Measurements from ENCODE around the gene PDIA4. TPM values are rescaled to one million over a fixed set of nuclear protein-coding genes. Genes with fewer than 3 reads are reported as not detected.

The PDIA4 gene
- polyA plus RNA-seq, 2 donors: 21.0 to 37.9 TPM

DNA sequence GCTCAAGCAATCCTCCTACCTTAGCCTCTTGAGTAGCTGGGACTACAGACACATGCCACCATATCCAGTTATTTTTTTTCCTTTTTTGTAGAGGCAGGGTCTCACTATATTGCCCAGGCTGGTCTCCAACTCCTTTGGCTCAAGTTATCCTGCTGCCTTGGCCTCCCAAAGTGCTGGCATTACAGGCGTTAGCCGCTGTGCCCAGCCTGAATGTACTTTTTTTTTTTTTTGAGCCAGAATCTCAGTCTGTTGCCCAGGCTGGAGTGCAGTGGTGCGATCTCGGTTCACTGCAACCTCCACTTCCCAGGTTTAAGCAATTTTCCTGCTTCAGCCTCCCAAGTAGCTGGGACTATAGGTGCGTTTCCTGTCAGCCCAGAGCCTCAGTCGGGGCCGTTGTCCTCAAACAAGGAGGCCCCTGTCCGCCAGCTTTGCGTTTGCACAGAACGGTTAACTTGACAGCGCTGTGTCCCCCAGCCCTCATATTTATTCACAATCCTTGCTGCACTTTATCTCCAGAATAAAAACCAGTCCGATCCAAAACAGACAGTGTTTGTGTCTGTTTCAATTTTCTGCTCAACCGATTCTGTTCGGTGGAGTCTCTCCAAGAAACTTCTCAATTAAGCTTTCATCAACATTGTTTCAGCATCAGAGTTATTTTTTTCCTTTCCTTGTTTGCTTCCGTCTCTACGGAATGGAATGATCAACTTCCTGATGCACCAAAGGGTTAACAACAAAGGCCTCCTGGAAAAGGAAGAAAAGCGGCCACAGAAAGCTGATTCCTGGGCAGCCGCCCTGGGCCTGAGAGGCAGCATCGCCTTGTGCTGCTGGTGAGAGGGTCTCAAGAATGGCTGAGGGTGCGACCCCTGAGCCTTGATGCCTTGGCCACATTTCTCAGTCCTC lies 64.5 kb downstream of the PDIA4 start:
- 21 to 25% methylated on average over 20 of the region's 20 CpGs for WGBS, 2 donors

DNA sequence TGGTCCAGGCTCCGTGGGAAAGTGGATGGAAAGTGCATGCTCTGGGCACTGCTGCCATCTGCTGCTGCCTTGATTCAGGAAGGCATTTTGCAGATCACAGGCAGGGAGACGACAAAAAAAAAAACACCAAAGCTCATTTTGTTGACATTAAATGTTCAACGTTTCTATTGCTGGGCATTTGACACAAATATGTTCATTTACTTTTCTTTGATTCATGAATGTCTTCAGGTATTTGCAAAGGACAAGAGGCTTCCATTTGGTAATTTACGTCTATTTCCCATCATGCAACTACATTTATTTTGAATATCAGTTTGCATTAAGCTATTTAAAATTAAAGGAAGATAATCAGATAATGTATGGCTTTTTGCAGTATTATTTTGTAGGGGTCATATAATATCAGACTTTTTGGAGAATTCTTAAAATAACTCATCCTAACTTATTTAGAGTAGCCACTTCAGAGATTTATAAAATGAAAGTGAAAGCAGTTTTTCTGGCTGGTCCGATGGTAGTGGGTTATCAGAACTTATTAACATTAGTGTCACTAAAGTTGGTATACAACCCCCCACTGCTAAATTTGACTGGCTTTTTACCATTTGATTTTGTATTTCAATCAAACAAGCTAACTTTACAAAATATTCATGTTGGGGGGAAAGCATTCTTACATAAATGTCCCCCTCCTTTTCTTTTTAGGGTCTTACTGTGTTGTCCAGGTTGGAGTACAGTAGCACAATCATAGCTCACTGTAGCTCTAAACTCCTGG lies 65.3 kb downstream of the PDIA4 start:
- 0 to 1% methylated on average over 5 of the region's 5 CpGs for WGBS, 2 donors
- peak overlapping the region; percentile 25 to 43 for H3K27ac ChIP-seq (ENCODE audit: low read depth in 2 of 2, low read length in 1 of 2)
- no peaks in the 10 kb centered on the region for H3K36me3 ChIP-seq (ENCODE audit: control insufficient read depth in 2 of 2, insufficient read depth in 2 of 2, low read length in 1 of 2)

More for the DNA sequence above, 64.5 kb downstream of the PDIA4 start:
- H3K27ac ChIP-seq (ENCODE audit: low read depth in 2 of 2, low read length in 1 of 2): peak overlapping the region; percentile 43 to 54
- no peaks in the 10 kb centered on the region for H3K9me3 ChIP-seq (ENCODE audit: control insufficient read depth in 2 of 2, insufficient read depth in 1 of 2, low read depth in 1 of 2, low read length in 1 of 2)
- H3K27me3 ChIP-seq (ENCODE audit: control insufficient read depth in 1 of 2, insufficient read depth in 2 of 2, low read length in 2 of 2): no peaks in the 10 kb centered on the region
- no peaks in the 10 kb centered on the region for H3K36me3 ChIP-seq (ENCODE audit: control insufficient read depth in 2 of 2, insufficient read depth in 2 of 2, low read length in 1 of 2)
- no peaks in the 10 kb centered on the region for H3K4me1 ChIP-seq (ENCODE audit: control insufficient read depth in 2 of 2, insufficient read depth in 2 of 2, low read length in 1 of 2)
- H3K4me3 ChIP-seq (ENCODE audit: low read depth in 1 of 2, low read length in 2 of 2): peak overlapping the region; percentile 31 to 50

DNA sequence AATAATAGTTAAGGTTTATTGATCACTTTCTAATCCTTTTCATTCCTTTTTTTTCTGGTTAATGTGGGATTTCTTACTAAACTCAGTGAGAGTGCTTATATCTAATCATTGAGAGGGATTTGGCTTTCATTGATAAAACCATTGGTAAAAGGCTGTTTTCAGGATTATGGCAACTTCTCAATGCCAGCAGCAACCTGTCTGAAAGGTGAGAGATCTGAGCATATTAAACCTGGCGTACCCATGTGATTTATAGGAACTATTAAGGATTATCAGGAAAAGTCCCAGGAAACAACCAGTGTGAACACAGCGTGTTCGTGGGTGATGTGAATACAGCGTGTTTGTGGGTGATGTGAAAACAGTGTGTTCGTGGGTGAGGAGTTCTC lies 65.9 kb downstream of the PDIA4 start:
- no peak overlapping the region for H3K27ac ChIP-seq (ENCODE audit: low read depth in 2 of 2, low read length in 1 of 2)
- H3K36me3 ChIP-seq (ENCODE audit: control insufficient read depth in 2 of 2, insufficient read depth in 2 of 2, low read length in 1 of 2): no peaks in the 10 kb centered on the region

More for the DNA sequence above, 65.3 kb downstream of the PDIA4 start:
- H3K27me3 ChIP-seq (ENCODE audit: control insufficient read depth in 1 of 2, insufficient read depth in 2 of 2, low read length in 2 of 2): no peaks in the 10 kb centered on the region
- H3K4me1 ChIP-seq (ENCODE audit: control insufficient read depth in 2 of 2, insufficient read depth in 2 of 2, low read length in 1 of 2): no peaks in the 10 kb centered on the region
- peak overlapping the region; percentile 31 to 50 for H3K4me3 ChIP-seq (ENCODE audit: low read depth in 1 of 2, low read length in 2 of 2)
- H3K9me3 ChIP-seq (ENCODE audit: control insufficient read depth in 2 of 2, insufficient read depth in 1 of 2, low read depth in 1 of 2, low read length in 1 of 2): no peaks in the 10 kb centered on the region

DNA sequence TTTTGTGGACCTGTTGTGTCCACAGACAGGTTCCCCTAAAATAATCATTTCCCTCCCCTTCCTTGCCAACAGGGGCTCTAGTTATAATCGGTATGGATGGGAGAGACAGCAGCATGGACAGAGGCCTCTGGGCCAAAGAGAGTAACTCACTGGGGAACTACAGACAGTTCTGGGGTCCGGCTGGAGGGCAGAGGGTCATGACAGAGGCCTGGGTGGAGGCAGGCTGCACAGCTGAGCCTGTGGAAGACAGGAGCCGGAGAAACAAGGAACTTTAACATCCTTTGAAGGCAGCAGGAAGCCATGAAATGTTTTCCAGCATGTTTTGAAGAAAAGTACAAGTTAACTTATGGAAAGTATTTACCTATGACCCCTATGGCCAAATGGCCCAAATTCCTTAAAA lies 68.6 kb downstream of the PDIA4 start:
- H3K27ac ChIP-seq (ENCODE audit: low read depth in 2 of 2, low read length in 1 of 2): no peak overlapping the region

More for the DNA sequence above, 65.9 kb downstream of the PDIA4 start:
- no peaks in the 10 kb centered on the region for H3K27me3 ChIP-seq (ENCODE audit: control insufficient read depth in 1 of 2, insufficient read depth in 2 of 2, low read length in 2 of 2)
- 7 to 10% methylated on average over 5 of the region's 5 CpGs for WGBS, 2 donors
- H3K4me3 ChIP-seq (ENCODE audit: low read depth in 1 of 2, low read length in 2 of 2): peak overlapping the region in 1 of 2 donors; percentile 50
- H3K4me1 ChIP-seq (ENCODE audit: control insufficient read depth in 2 of 2, insufficient read depth in 2 of 2, low read length in 1 of 2): no peaks in the 10 kb centered on the region
- H3K9me3 ChIP-seq (ENCODE audit: control insufficient read depth in 2 of 2, insufficient read depth in 1 of 2, low read depth in 1 of 2, low read length in 1 of 2): no peaks in the 10 kb centered on the region

DNA sequence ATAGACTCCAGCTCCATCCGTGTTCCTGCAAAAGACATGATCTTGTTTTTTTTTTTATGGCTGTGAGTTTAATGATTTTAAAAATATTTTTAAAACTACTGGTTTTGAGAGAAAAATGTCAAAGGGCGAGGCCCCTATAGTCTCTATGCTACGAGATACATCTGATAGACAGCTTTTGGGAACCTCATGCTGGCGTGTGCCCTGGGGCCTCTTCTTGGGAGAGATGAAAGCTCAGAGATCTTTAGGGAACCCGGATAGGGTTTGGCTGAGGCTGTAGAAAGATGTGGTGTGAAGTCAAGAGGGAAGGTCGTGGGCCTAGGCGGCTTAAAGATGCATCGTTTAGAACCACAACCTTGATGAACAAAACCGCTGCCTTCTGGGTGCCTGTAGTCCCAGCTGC lies 70.2 kb downstream of the PDIA4 start:
- H3K4me1 ChIP-seq (ENCODE audit: control insufficient read depth in 2 of 2, insufficient read depth in 2 of 2, low read length in 1 of 2): peaks cover 0 to 7% of the 10 kb centered on the region in 2 donors
- H3K27ac ChIP-seq (ENCODE audit: low read depth in 2 of 2, low read length in 1 of 2): no peak overlapping the region
- WGBS, 2 donors: 83% methylated on average over 9 of the region's 9 CpGs
- H3K9me3 ChIP-seq (ENCODE audit: control insufficient read depth in 2 of 2, insufficient read depth in 1 of 2, low read depth in 1 of 2, low read length in 1 of 2): no peaks in the 10 kb centered on the region
- no peak overlapping the region for H3K4me3 ChIP-seq (ENCODE audit: low read depth in 1 of 2, low read length in 2 of 2)
- no peaks in the 10 kb centered on the region for H3K36me3 ChIP-seq (ENCODE audit: control insufficient read depth in 2 of 2, insufficient read depth in 2 of 2, low read length in 1 of 2)
- H3K27me3 ChIP-seq (ENCODE audit: control insufficient read depth in 1 of 2, insufficient read depth in 2 of 2, low read length in 2 of 2): no peaks in the 10 kb centered on the region

More for the DNA sequence above, 68.6 kb downstream of the PDIA4 start:
- whole genome bisulfite sequencing, 2 donors: 81 to 82% methylated on average over 3 of the region's 3 CpGs
- no peak overlapping the region for H3K4me3 ChIP-seq (ENCODE audit: low read depth in 1 of 2, low read length in 2 of 2)
- H3K9me3 ChIP-seq (ENCODE audit: control insufficient read depth in 2 of 2, insufficient read depth in 1 of 2, low read depth in 1 of 2, low read length in 1 of 2): no peaks in the 10 kb centered on the region
- no peaks in the 10 kb centered on the region for H3K36me3 ChIP-seq (ENCODE audit: control insufficient read depth in 2 of 2, insufficient read depth in 2 of 2, low read length in 1 of 2)
- H3K27me3 ChIP-seq (ENCODE audit: control insufficient read depth in 1 of 2, insufficient read depth in 2 of 2, low read length in 2 of 2): no peaks in the 10 kb centered on the region
- peaks cover 0 to 3% of the 10 kb centered on the region in 2 donors for H3K4me1 ChIP-seq (ENCODE audit: control insufficient read depth in 2 of 2, insufficient read depth in 2 of 2, low read length in 1 of 2)

DNA sequence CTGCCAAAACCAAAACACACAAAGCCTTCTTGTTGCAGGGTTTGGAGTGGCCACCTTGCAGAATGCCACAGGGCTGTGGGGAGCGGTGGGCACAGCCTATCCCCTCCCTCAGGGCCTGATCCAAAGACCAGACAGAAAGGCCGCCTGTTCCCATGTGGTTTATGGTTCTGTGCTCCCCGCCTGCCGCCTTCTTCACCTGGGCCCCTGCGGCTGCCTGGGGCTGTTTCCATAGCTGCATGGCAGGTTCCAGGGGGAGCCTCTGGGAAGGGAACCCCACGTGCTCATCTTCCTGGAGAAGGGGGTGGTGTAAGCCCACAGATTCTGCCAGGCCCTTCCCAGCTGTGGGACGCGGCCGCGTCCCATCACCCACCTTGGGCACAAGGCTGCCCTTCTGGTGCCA lies 73.5 kb downstream of the PDIA4 start:
- Histone ChIP-seq H3K36me3 (ENCODE audit: control insufficient read depth in 2 of 2, insufficient read depth in 2 of 2, low read length in 1 of 2) (no peaks in the 10 kb centered on the region), H3K4me3 (ENCODE audit: low read depth in 1 of 2, low read length in 2 of 2) (no peak overlapping the region), H3K27ac (ENCODE audit: low read depth in 2 of 2, low read length in 1 of 2) (no peak overlapping the region), H3K4me1 (ENCODE audit: control insufficient read depth in 2 of 2, insufficient read depth in 2 of 2, low read length in 1 of 2) (peaks cover 0 to 7% of the 10 kb centered on the region in 2 donors), H3K9me3 (ENCODE audit: control insufficient read depth in 2 of 2, insufficient read depth in 1 of 2, low read depth in 1 of 2, low read length in 1 of 2) (no peaks in the 10 kb centered on the region), H3K27me3 (ENCODE audit: control insufficient read depth in 1 of 2, insufficient read depth in 2 of 2, low read length in 2 of 2) (no peaks in the 10 kb centered on the region)
- WGBS, 2 donors: 54 to 69% methylated on average over 9 to 10 of the region's 10 CpGs

DNA sequence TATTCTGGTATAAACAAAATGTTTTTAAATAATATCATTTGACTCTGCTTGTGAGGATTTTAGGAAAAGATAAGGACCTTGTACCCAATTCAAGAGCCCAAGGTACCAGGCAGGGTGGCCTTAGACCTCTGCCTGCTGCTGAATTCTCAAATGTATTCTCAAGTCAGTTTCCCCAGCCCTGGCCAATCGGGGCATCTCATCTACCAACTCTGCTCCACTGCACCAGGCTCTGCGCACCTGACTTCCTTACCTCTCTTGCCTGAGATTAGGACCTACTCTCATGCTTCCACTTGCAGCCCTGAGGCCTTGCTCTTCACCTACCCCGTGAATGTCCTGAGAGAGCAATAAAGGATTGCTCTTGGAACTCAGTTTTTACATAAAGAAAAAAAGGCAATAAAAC lies 74.6 kb downstream of the PDIA4 start:
- no peaks in the 10 kb centered on the region for H3K9me3 ChIP-seq (ENCODE audit: control insufficient read depth in 2 of 2, insufficient read depth in 1 of 2, low read depth in 1 of 2, low read length in 1 of 2)
- peaks cover 0 to 7% of the 10 kb centered on the region in 2 donors for H3K4me1 ChIP-seq (ENCODE audit: control insufficient read depth in 2 of 2, insufficient read depth in 2 of 2, low read length in 1 of 2)
- WGBS, 2 donors: 84 to 86% methylated on average over 3 of the region's 3 CpGs
- no peaks in the 10 kb centered on the region for H3K27me3 ChIP-seq (ENCODE audit: control insufficient read depth in 1 of 2, insufficient read depth in 2 of 2, low read length in 2 of 2)
- no peak overlapping the region for H3K27ac ChIP-seq (ENCODE audit: low read depth in 2 of 2, low read length in 1 of 2)
- H3K36me3 ChIP-seq (ENCODE audit: control insufficient read depth in 2 of 2, insufficient read depth in 2 of 2, low read length in 1 of 2): no peaks in the 10 kb centered on the region
- no peak overlapping the region for H3K4me3 ChIP-seq (ENCODE audit: low read depth in 1 of 2, low read length in 2 of 2)

Other genes with a start within 250 kb of the PDIA4 start
- gene EZH2, start 144.2 kb downstream of the PDIA4 start, polyA plus RNA-seq: 10 to 100 TPM; 11.0 to 11.7 TPM
- 1 to 10 TPM; 3.6 to 3.9 TPM for gene ZNF786, start 62.2 kb upstream of the PDIA4 start, polyA plus RNA-seq
- 1 to 10 TPM; 1.5 to 1.9 TPM for gene ZNF425, start 97.8 kb upstream of the PDIA4 start, polyA plus RNA-seq
- 1 to 10 TPM; 3.7 to 4.5 TPM for gene ZNF398, start 118.9 kb upstream of the PDIA4 start, polyA plus RNA-seq
- 10 to 100 TPM in 1 of 2 donors, 1 to 10 TPM in 1; 9.5 to 11.7 TPM for gene ZNF282, start 167.0 kb upstream of the PDIA4 start, polyA plus RNA-seq
- 10 to 100 TPM; 10.2 to 15.6 TPM for gene ZNF212, start 211.1 kb upstream of the PDIA4 start, polyA plus RNA-seq
- gene ZNF783, start 233.7 kb upstream of the PDIA4 start, polyA plus RNA-seq: 1 to 10 TPM; 4.2 to 7.9 TPM